Measurements from ENCODE around the gene ZC3H15.
"Not testable (repeated sequence)": the region's sequence is repeated elsewhere in the genome, so short reads cannot be mapped to it uniquely, and the experiment has no call there.

ZC3H15 gene

DNA sequence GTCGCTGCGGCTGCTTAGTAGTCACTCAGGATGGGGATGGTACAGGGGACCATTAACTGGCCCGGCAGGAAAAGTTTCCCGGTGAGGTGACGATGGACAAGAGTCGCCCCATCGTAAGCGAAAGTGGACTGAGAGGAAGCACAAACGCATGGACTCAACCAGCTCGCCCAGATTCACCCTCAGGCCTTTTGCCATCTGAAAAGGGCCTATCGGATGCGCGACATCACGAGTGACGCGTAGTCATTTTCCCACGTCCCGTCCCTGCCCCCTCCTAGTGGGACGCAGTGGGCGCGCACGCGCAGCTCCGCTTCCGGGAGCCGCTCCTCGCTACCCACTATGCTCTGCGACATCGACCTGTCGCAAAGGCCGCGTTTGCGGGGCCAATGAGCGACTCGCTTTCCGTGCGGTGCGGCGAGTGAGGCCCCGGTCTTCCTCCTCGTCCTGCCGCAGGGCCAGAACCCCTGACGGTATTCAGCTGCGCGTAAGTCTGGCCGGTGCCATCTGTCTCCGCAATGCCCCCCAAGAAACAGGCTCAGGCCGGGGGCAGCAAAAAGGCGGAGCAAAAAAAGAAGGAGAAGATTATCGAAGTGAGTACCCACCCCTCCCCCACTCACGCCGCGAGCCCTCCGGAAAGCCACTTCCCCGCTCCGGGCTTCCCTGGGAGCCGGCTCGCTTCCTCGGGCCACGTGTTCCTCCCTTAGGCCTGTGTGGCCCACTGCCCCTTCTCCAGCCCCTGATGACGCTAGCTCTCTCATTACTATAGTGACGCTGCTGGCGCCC is at the start of gene ZC3H15:
Gene ZC3H15, plus strand, starts transcription at position 390 of the 780 bp plus-strand sequence. Its CDS starts 123 bp downstream, at position 513.
- peak; percentile 89 to 93 (median 90) for DNase-seq (ENCODE audit: low read depth in 3 of 3, low spot score in 1 of 3)

DNA sequence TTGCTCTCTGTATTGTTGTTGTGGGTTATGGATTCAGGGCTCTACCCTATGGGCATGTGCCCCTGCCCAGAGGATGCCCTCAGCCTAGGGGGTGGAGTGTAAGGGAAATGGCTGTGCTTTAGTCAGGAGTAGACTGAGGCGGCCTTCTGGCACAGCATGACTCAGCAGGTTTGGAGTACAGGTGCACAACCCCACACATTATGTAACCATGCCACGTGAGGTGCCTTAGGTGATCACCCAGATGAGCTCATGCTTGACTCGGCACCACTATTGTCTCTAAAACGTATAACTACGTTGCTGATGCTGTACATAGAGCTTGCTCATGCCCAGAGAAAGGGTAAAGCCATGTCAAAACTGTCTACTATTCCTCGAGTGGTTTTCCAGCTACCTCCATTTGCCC is 48.3 kb upstream of the ZC3H15 start:
- no peak for DNase-seq (ENCODE audit: low read depth in 3 of 3, low spot score in 1 of 3)

- DNase-seq (ENCODE audit: low read depth in 3 of 3, low spot score in 1 of 3), result not testable (repeated sequence)
These were observed 46.4 kb upstream of the ZC3H15 start for GRCh38 chr2:186439673-186440095.

DNA sequence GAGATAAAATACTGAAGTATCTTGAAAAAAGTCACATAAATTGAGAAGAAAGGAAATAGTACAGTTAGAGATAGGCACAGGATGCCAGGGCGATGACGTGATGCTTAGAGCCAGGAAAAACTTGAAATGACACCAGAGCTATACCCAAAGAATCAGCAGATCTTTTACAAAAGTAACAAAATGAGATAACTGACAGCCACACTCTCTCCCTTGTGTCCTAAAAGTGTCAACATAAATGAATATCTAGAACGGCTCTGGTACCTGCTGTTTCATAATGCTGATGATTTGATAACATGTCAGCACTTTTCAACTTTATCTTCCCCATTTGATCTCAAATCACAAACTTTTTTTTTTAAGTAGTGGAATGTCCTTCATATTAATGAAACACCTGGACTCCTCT is 45.6 kb upstream of the ZC3H15 start:
- no peak for DNase-seq (ENCODE audit: low read depth in 3 of 3, low spot score in 1 of 3)

GRCh38 chr2:186442885-186443284 is 43.2 kb upstream of the ZC3H15 start:
- no peak for DNase-seq (ENCODE audit: low read depth in 3 of 3, low spot score in 1 of 3)

GRCh38 chr2:186443851-186444250 is 42.2 kb upstream of the ZC3H15 start:
- no peak for DNase-seq (ENCODE audit: low read depth in 3 of 3, low spot score in 1 of 3)

DNA sequence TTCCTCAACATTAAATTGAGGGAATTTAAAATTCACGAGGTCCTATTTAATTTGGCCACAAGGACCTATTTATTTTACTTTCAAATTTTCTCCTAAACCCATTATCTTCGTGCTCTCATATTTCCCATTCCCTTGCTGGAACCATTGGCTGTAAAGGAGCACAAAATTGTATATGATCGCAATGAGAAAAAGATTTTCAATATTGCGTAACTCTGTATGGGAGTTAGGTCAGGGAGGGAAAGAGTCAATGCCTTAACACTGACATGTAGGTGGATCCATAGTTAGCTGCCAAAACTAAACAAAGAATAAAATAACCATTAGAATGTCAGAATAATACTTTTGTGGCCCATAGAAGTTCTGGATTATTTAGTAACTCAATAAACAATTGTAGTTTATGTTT is 40.6 kb upstream of the ZC3H15 start:
- DNase-seq (ENCODE audit: low read depth in 3 of 3, low spot score in 1 of 3), result no peak

GRCh38 chr2:186455613-186456012 is 30.4 kb upstream of the ZC3H15 start:
- DNase-seq (ENCODE audit: low read depth in 3 of 3, low spot score in 1 of 3), result no peak

GRCh38 chr2:186456941-186457340 is 29.1 kb upstream of the ZC3H15 start:
- no peak for DNase-seq (ENCODE audit: low read depth in 3 of 3, low spot score in 1 of 3)

DNA sequence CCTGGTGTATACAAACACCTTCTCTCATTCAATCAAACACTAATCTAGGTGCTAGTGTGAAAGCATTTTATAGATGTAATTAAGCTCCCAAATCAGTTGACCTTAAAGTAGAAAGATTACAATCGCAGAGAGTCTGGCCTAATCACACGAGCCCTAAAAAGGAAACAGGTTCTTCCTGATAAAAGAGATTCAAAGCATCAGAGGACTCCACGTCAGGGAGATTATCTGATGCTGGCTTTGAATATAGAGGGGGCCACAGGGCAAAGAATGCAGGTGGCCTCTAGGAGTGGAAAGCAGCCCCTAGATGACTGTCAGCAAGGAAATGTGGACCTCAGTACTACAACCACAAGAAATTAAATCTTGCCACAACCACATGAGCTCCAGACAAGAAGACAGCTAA is 28.2 kb upstream of the ZC3H15 start:
- DNase-seq (ENCODE audit: low read depth in 3 of 3, low spot score in 1 of 3), result no peak

- no peak for DNase-seq (ENCODE audit: low read depth in 3 of 3, low spot score in 1 of 3)
These were observed 27.1 kb upstream of the ZC3H15 start for GRCh38 chr2:186459009-186459408.

- no peak for DNase-seq (ENCODE audit: low read depth in 3 of 3, low spot score in 1 of 3)
These were observed 25.6 kb upstream of the ZC3H15 start for GRCh38 chr2:186460465-186460864.

- no peak for DNase-seq (ENCODE audit: low read depth in 3 of 3, low spot score in 1 of 3)
These were observed 19.3 kb upstream of the ZC3H15 start for GRCh38 chr2:186466743-186467142.

- no peak for DNase-seq (ENCODE audit: low read depth in 3 of 3, low spot score in 1 of 3)
These were observed 18.6 kb upstream of the ZC3H15 start for GRCh38 chr2:186467421-186467820.

DNA sequence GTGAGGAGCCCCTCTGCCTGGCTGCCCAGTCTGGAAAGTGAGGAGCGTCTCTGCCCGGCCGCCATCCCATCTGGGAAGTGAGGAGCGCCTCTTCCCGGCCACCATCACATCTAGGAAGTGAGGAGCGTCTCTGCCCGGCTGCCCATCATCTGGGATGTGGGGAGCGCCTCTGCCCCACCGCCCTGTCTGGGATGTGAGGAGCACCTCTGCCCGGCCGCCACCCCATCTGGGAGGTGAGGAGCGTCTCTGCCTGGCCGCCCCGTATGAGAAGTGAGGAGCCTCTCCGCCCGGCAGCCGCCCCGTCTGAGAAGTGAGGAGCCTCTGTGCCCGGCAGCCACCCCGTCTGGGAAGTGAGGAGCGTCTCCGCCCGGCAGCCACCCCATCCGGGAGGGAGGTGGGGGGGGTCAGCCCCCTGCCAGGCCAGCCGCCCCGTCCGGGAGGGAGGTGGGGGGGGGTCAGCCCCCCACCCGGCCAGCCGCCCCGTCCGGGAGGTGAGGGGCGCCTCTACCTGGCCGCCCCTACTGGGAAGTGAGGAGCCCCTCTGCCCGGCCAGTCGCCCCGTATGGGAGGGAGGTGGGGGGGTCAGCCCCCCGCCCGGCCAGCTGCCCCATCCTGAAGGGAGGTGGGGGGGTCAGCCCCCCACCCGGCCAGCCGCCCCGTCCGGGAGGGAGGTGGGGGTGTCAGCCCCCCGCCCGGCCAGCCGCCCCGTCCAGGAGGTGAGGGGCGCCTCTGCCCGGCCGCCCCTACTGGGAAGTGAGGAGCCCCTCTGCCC is 13.2 kb upstream of the ZC3H15 start:
- not testable (repeated sequence) for DNase-seq (ENCODE audit: low read depth in 3 of 3, low spot score in 1 of 3)

DNA sequence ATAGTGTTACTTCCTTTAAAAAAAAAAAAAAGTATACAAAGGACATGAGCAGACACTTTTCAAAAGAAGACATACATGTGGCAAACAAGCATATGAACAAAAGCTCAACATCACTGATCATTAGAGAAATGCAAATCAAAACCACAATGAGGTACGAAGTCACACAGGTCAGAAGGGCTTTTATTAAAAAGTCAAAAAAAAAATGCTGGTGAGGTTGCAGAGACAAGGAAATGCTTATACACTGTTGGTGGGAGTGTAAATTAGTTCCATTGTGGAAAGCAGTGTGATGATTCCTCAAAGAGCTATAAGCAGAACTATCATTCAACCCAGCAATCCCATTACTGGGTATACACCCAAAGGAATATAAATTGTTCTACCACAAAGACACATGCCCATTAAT is 11.8 kb upstream of the ZC3H15 start:
- not testable (repeated sequence) for DNase-seq (ENCODE audit: low read depth in 3 of 3, low spot score in 1 of 3)

DNA sequence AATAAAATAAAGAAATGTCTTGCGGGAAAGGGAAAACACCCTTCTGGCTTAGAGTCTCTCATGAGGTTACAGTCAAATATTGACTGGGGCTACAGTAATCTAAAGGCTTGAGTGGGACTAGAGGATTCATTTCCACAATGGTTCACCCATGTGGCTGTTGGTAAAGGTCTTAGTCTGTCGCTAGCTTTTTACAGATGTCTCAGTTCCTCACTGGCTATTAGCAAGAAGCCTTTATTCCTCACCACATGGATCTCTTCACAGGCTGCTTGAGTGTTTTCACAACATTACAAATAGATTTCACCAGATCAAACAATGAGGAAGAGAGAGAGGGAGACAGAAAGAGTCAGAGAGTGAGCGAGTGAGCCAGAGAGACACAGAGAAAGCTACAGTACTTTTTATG is 8.3 kb upstream of the ZC3H15 start:
- DNase-seq (ENCODE audit: low read depth in 3 of 3, low spot score in 1 of 3), result no peak

GRCh38 chr2:186480991-186481390 is 5.1 kb upstream of the ZC3H15 start:
- no peak for DNase-seq (ENCODE audit: low read depth in 3 of 3, low spot score in 1 of 3)

DNA sequence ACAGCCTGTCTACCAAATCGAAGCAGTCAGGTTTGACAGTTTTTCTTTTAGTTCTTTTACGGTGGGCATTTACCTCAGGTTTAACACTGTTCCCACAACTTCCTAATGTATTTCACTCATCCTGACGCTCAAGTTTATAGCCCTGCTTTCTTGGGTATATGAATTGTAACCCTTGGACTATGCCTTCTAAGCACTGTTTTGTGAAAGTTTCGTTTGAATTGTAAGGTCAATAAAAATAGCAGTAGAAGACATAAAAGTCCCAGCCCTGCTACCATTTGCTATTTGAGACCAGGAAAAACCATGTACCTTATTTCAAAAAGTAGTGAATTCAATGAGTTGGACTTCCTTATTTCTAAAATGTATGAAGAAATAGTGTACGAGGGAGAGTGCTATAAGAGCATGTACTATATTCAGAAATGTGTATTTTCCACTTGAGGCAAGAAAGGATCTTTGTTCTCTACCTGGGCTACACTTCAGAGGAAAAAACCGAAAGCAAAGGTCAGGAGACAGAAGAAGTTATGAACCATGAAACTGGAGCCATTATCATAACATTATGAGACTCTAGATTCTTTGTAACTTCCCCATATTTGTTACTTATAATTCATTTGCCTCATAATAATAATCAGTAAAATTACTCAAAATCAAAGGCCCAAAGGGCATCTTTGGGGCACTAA is 1.9 kb upstream of the ZC3H15 start:
- no peak for DNase-seq (ENCODE audit: low read depth in 3 of 3, low spot score in 1 of 3)

GRCh38 chr2:186485576-186485870 is 537 bp upstream of the ZC3H15 start:
- no peak for DNase-seq (ENCODE audit: low read depth in 3 of 3, low spot score in 1 of 3)

DNA sequence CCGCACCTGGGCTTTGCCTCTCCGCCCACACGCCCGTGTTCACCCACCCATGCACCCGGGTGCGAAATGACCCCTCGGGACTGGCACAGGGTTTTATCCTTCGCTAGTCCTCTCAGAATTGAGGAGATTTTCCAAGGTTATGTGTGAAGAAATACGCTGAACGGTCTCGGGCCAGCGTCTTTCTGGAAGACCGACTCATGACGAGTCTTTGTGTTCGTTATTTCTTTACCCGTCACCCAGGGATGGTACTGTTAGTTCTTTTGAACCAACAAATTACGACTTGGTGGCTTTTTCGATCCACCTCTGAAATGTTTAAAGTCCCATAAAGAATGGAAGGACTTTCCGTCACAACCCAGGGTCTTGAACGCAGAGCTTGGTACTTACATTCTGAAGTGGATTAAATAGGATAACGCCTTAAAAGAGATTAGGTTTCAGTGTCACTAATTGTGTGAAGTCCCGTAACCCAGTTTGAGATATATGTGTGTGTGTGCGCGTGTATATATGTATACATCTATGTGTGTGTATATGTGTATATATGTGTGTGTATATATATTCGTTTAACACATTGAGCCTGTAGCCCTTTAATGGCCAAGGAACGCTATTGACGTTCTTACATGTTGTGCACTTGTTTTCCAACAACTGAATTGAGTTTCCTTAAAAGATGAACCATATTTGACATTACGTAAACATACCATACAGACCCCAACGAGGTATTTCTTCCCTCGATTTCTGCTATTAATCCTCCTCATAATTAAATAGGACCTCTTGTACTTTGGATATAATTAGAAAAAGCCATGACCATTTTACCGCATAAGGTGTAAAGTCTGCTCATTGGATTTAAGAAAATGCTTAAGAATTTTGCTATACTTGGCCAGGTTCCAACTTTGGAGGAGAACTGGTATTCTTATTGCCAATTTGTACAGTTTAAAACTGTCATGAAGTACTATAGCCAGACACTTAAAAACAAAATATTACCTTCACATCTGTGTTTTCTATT is 889 bp downstream of the ZC3H15 start:
- DNase-seq (ENCODE audit: low read depth in 3 of 3, low spot score in 1 of 3), result no peak
